DND-41 (cell line): ENCODE data around the gene TMX3.

Experiments
- EZH2 ChIP-seq: IDR thresholded peaks from 3 replicates; pipeline ENCODE4 v1.6.1; 2012; ENCODE audit warnings: borderline replicate concordance, low read depth, mild to moderate bottlenecking, moderate library complexity, low read length, inconsistent platforms; ENCODE audit not compliant: severe bottlenecking
- TF ChIP-seq, protein P1 (sequence below): IDR thresholded peaks from 2 replicates; pipeline ENCODE4 v1.5.1; 2012; ENCODE audit warnings: borderline replicate concordance, low read length, moderate library complexity, mild to moderate bottlenecking; ENCODE audit not compliant: poor library complexity, severe bottlenecking; ENCODE audit errors: extremely low read depth

DNA sequence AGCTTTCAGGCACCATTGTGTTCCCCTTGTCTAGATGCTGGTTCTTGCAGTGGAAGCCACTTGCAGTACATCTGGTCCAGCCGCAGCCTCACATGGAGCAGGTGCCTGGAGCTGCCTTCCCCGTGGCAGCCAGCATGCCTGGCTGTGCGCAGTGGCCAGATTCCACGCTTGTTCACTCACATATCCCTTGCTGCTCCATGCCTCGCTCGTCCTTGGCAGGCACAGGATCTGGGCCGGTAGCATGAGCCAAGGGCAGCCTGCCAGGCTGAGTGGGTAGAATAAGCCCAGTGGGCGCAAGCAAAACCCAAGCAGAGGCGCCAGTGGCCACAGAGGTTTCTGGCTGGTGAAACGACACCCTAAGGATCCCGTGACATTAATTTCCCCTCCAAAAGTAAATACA is 20.6 kb downstream of the TMX3 start:
- TF ChIP-seq, protein P1, sequence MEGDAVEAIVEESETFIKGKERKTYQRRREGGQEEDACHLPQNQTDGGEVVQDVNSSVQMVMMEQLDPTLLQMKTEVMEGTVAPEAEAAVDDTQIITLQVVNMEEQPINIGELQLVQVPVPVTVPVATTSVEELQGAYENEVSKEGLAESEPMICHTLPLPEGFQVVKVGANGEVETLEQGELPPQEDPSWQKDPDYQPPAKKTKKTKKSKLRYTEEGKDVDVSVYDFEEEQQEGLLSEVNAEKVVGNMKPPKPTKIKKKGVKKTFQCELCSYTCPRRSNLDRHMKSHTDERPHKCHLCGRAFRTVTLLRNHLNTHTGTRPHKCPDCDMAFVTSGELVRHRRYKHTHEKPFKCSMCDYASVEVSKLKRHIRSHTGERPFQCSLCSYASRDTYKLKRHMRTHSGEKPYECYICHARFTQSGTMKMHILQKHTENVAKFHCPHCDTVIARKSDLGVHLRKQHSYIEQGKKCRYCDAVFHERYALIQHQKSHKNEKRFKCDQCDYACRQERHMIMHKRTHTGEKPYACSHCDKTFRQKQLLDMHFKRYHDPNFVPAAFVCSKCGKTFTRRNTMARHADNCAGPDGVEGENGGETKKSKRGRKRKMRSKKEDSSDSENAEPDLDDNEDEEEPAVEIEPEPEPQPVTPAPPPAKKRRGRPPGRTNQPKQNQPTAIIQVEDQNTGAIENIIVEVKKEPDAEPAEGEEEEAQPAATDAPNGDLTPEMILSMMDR, result no peak
- TF ChIP-seq EZH2, result no peak
